ENCODE results near the gene IL1R2.
"Not testable (repeated sequence)": the region's sequence is repeated elsewhere in the genome, so short reads cannot be mapped to it uniquely, and the experiment has no call there.

IL1R2 gene

GRCh38 chr2:102064679-102065674, 73.2 kb downstream of the IL1R2 start:
- TF ChIP-seq CTCF (IDR thresholded peaks at IDR 0.05; ENCODE audit: low read depth, low read length): no peak
- no peak for DNase-seq (ENCODE audit: extremely low read depth, low read depth)

- TF ChIP-seq CTCF (IDR thresholded peaks at IDR 0.05; ENCODE audit: low read depth, low read length): no peak
- DNase-seq (ENCODE audit: extremely low read depth, low read depth): no peak
These were observed 74.0 kb downstream of the IL1R2 start for GRCh38 chr2:102065675-102066252.

- DNase-seq (ENCODE audit: extremely low read depth, low read depth): no peak
- TF ChIP-seq CTCF (IDR thresholded peaks at IDR 0.05; ENCODE audit: low read depth, low read length): no peak
These were observed 74.8 kb downstream of the IL1R2 start for GRCh38 chr2:102066554-102066953.

GRCh38 chr2:102068126-102068525, 76.4 kb downstream of the IL1R2 start:
- DNase-seq (ENCODE audit: extremely low read depth, low read depth): not testable (repeated sequence)

- TF ChIP-seq CTCF (IDR thresholded peaks at IDR 0.05; ENCODE audit: low read depth, low read length): no peak
These were observed 77.7 kb downstream of the IL1R2 start for GRCh38 chr2:102069311-102069974.

GRCh38 chr2:102070058-102070642, 78.4 kb downstream of the IL1R2 start:
- DNase-seq (ENCODE audit: extremely low read depth, low read depth): peak; percentile 90
- peak; percentile 39 for TF ChIP-seq CTCF (IDR thresholded peaks at IDR 0.05; ENCODE audit: low read depth, low read length)

More at GRCh38 chr2:102069311-102069974, 77.7 kb downstream of the IL1R2 start:
- DNase-seq (ENCODE audit: extremely low read depth, low read depth): no peak

- no peak for DNase-seq (ENCODE audit: extremely low read depth, low read depth)
- no peak for TF ChIP-seq CTCF (IDR thresholded peaks at IDR 0.05; ENCODE audit: low read depth, low read length)
These were observed 81.0 kb downstream of the IL1R2 start for GRCh38 chr2:102072741-102073140.

Measured in AG09319 (cell line).